ENCODE results near the gene SEMA5A.

- TF ChIP-seq CTCF (IDR thresholded peaks at IDR 0.05; ENCODE audit: control extremely low read depth in 1 of 3, insufficient read depth in 1 of 3, low read depth in 1 of 3, low read length in 3 of 3) (no peak), PHF8 (conservative IDR thresholded peaks at IDR 0.05; ENCODE audit: low read depth, low read length) (no peak), EZH2 (IDR thresholded peaks at IDR 0.05; ENCODE audit: low read depth, low read length, severe bottlenecking) (no peak), TCF12 (IDR thresholded peaks at IDR 0.05; ENCODE audit: low read depth, low read length) (no peak)
Observed at GRCh38 chr5:9401786-9402472, 143.9 kb downstream of the SEMA5A start.

Data from H1 (cell line).